Osteocyte (in vitro differentiated cells): ENCODE data around the gene ALPL. TPM values are rescaled to one million over a fixed set of nuclear protein-coding genes. Genes with fewer than 3 reads are reported as not detected.

Experiments used
- DNase-seq: peaks from one replicate; pipeline ENCODE4 v3.0.0; 2021; ENCODE audit warnings: mixed read lengths; ENCODE audit not compliant: unreplicated experiment; ENCODE audit errors: extremely low spot score
- H3K27ac Mint-ChIP-seq: one replicate; pipeline ENCODE4 v1.8.0; 2021; ENCODE audit warnings: mild to moderate bottlenecking, mixed read lengths; ENCODE audit not compliant: unreplicated experiment
- H3K27me3 Mint-ChIP-seq: one replicate; pipeline ENCODE4 v1.8.0; 2021; ENCODE audit warnings: mixed read lengths; ENCODE audit not compliant: unreplicated experiment
- H3K36me3 Mint-ChIP-seq: one replicate; pipeline ENCODE4 v1.8.0; 2021; ENCODE audit warnings: mixed read lengths; ENCODE audit not compliant: unreplicated experiment
- H3K4me1 Mint-ChIP-seq: one replicate; pipeline ENCODE4 v1.8.0; 2021; ENCODE audit warnings: mixed read lengths; ENCODE audit not compliant: unreplicated experiment
- H3K4me3 Mint-ChIP-seq: one replicate; pipeline ENCODE4 v1.8.0; 2021; ENCODE audit warnings: mild to moderate bottlenecking, moderate library complexity, mixed read lengths; ENCODE audit not compliant: unreplicated experiment
- H3K9me3 Mint-ChIP-seq: one replicate; pipeline ENCODE4 v1.8.0; 2021; ENCODE audit warnings: mixed read lengths; ENCODE audit not compliant: unreplicated experiment
- CTCF ChIP-seq: fragments of 200-600 bp; sonication (generic); IDR thresholded peaks from 2 replicates; pipeline ENCODE4 v1.5.0; 2021; ENCODE audit warnings: antibody characterized with exemption, mild to moderate bottlenecking, moderate library complexity
- total RNA-seq: library from RNA; stranded (reverse); gene quantifications from 2 replicates; pipeline ENCODE4 v1.2.1, GENCODE V29; 2021

Gene ALPL
- total RNA-seq, 1 donor from 2014 or later, result 41.6 TPM

GRCh38 chr1:21492356-21492625, 16.9 kb upstream of the ALPL start:
- Mint-ChIP-seq H3K27ac (no peak overlapping the region), H3K27me3 (no peaks in the 10 kb centered on the region), H3K9me3 (no peaks in the 10 kb centered on the region), H3K36me3 (peaks cover 1% of the 10 kb centered on the region), H3K4me1 (peaks cover 16% of the 10 kb centered on the region), H3K4me3 (no peak overlapping the region)
- DNase-seq, result no peak
- TF ChIP-seq CTCF, result no peak

- no peak for TF ChIP-seq CTCF
- Mint-ChIP-seq H3K27ac (no peak overlapping the region), H3K27me3 (no peaks in the 10 kb centered on the region), H3K4me3 (no peak overlapping the region), H3K9me3 (no peaks in the 10 kb centered on the region), H3K4me1 (peaks cover 20% of the 10 kb centered on the region), H3K36me3 (no peaks in the 10 kb centered on the region)
- no peak for DNase-seq
Measured at GRCh38 chr1:21494196-21494595, 15.0 kb upstream of the ALPL start.

- Mint-ChIP-seq H3K4me3 (no peak overlapping the region), H3K36me3 (no peaks in the 10 kb centered on the region), H3K27ac (no peak overlapping the region), H3K27me3 (no peaks in the 10 kb centered on the region), H3K4me1 (peaks cover 22% of the 10 kb centered on the region), H3K9me3 (no peaks in the 10 kb centered on the region)
- DNase-seq, result no peak
- TF ChIP-seq CTCF, result no peak
Measured at GRCh38 chr1:21495225-21495820, 13.9 kb upstream of the ALPL start.

GRCh38 chr1:21496063-21496462, 13.2 kb upstream of the ALPL start:
- no peak overlapping the region for H3K27ac Mint-ChIP-seq
- no peak overlapping the region for H3K4me3 Mint-ChIP-seq

GRCh38 chr1:21496886-21497285, 12.3 kb upstream of the ALPL start:
- H3K9me3 Mint-ChIP-seq, result no peaks in the 10 kb centered on the region
- no peaks in the 10 kb centered on the region for H3K36me3 Mint-ChIP-seq
- H3K4me3 Mint-ChIP-seq, result no peak overlapping the region
- no peak for DNase-seq
- no peak for TF ChIP-seq CTCF
- H3K4me1 Mint-ChIP-seq, result peaks cover 16% of the 10 kb centered on the region
- H3K27ac Mint-ChIP-seq, result no peak overlapping the region
- no peaks in the 10 kb centered on the region for H3K27me3 Mint-ChIP-seq

More at GRCh38 chr1:21496063-21496462, 13.2 kb upstream of the ALPL start:
- Mint-ChIP-seq H3K27me3 (no peaks in the 10 kb centered on the region), H3K36me3 (no peaks in the 10 kb centered on the region), H3K4me1 (peaks cover 18% of the 10 kb centered on the region), H3K9me3 (no peaks in the 10 kb centered on the region)
- TF ChIP-seq CTCF, result no peak
- no peak for DNase-seq
